Activated naive CD4-positive, alpha-beta T cell treated with anti-CD3 and anti-CD28 coated beads, Interleukin-2, amount 50 U/mL, for 16 hours (primary cell): Measurements from ENCODE around the gene SUSD6.
"Not testable (repeated sequence)": the region's sequence is repeated elsewhere in the genome, so short reads cannot be mapped to it uniquely, and the experiment has no call there.

Experiments used
- DNase-seq: peaks from one replicate; pipeline ENCODE4 v3.0.0-alpha.2; 2020

Gene SUSD6

DNA sequence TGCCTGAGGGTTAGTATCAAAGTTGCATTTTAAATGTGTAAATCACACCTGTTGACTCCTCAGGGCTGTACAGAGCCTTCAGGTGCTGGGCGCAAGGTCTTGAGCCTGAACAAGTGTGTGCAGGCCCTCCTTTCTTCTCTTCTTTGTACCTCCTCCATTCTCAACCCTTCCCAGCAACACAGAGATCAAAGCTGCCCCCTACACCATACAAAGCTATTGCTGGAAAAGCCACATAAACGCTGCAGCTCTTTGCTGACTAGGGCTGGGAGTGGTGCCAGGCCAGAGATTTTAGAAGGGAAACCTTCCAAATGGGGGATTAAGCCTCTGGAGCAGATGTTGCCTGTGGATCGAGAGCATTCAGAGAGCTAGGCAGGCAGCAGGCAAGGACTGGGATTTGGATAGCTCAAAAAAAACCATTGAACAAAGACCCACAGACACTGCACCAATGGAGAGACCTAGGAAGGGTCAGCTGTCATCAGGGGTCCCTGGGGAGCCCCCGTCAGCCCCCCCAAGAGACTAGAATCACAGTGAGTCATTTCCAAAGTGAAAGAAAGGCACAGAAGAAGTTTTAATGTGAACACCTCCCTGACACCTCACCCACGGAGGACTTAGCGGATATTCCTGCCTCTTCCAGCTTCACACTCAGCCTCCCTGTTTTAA, 18.2 kb upstream of the SUSD6 start:
- no peak for DNase-seq

DNA sequence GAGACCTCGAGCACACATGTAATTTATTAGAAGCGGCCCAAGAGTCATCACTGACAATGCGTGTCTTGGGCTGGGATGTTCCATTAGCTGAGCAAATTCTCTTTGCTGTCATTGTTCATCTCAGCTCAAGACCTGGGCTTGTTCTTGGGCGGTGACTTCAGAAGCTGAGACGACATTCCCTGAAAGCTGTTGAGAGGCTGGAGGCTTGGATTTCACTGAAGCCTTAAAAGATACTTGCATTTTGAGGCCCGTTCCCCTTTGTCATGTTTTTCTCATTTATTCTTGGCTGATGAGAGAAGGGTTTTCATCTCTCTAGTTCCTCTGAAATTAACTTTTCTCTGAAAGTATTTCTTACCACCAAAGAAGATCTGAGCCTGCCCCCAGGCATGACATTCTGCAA, 16.6 kb upstream of the SUSD6 start:
- DNase-seq: no peak

DNA sequence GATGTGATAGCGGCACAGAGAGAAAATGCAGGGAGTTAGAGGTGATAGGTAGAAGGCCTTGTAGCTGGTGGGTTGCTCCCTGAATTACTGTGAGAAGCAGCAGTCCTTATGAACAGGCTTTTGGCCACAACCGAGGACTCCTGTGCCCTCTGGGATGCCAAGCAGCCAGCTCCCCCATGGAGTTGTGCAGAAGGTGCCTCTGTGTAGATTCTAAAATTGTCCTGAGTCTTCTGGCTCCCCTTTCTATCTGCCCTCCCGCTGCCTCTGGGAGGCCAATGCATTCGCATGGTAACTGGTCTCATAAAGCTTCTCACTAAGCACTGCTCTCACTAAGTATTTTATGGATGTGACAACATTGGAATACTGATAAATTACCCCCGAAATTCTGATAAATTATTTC, 16.1 kb upstream of the SUSD6 start:
- DNase-seq: no peak

DNA sequence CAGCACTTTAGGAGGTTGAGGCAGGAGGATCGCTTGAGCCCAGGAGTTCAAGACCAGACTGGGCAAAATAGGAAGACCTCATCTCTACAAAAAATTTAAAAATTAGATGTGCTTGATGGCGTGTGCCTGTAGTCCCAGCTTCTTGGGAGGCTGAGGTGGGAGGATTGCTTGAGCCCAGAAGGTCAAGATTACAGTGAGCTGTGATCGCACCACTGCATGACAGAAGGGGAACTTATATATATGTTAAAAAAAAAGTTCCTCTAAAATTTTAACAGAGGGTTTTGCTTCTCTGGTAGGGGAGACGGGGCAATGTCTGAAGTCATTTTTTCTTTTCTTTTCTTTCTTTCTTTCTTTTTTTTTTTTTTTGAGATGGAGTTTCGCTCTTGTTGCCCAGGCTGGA, 12.0 kb upstream of the SUSD6 start:
- not testable (repeated sequence) for DNase-seq

DNA sequence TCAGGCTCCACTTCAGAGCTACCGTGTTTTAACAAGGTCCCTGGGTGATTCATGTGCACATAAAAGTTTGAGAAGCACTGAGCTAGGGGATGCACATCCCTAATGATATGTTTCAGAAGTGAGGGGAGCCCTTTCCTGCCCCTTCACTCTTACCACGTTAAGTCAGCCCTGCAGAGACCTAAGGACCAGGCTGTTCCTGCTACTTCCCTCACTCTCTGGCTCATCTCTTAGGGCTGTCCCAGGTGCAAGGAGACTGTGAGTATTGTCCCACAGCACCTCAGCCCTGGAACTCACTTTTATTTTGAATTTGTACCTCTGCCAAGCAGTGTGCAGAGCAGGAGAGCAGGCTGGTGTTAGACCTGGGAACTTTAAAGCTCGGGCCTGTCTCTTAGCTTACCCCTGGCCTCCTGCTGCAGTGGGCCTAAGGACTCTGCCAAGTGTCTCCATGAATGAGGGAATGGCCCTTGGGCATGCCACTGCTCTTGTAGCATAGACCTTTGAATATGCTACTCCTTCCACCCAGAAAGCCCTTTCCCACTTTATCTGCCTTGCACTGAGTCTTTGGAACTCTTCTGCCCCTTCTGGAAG, 11.0 kb upstream of the SUSD6 start:
- DNase-seq: no peak

DNA sequence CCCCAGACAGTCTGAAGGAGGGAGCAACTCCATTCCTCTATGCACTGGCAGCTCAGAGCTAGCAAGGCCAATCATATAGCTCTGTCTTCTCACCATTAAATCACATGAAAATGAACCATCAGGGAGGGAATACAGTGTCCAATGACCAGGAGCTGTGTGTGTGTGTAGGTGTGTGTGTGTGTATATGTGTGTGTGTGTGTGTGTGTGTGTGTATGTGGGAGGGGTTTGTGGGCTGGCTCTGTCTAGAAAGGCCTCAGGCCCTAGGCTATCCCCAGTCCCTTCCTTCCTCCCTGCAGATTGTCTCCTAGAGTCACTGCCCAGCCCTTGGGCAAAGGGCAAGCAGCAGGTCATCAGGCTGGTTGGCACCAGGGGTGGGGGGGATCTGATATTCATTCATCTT, 5.7 kb upstream of the SUSD6 start:
- DNase-seq: no peak

DNA sequence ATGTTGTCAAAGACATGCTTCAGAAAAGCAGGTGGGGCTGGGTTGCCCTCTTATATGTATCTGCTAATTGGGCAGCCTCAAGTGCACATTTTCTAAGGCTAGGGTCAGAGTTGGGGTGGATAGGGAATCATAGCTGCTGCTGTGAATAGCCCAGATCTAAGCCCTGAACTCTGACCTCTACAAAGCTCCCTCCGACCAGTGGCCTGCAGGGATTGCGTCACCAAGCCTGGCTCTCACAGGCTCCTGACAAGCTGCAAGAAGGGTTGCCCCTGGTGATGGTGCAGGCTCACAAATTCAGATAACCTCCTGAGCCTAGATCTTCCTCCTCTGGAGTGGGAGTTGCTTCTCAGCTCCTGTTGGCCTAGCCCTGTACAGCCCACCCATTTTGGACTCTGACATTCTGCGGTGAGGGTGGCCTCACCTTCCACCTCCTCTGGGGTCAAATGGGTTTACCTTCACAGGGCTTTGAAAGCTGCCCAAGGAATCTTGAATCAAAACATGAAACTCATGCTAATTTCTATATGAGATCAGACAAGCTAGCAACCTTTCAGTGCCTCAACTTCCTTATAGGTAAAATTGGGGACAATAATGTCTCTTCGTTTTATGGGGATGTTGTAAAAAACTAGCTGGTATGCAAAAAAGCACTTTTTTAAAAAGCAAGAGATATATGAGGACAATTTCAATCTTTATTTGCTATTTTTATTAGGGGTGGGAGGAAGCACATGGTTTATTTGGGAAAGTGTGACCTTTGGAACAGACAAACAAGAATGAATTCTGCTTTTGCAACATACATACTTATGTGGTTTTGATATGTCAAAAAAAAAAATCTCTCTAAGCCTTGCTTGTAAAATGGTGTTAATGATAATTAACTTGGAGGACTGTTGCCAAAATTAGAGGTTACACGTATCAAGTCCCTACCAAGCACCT, 4.9 kb upstream of the SUSD6 start:
- DNase-seq: no peak

DNA sequence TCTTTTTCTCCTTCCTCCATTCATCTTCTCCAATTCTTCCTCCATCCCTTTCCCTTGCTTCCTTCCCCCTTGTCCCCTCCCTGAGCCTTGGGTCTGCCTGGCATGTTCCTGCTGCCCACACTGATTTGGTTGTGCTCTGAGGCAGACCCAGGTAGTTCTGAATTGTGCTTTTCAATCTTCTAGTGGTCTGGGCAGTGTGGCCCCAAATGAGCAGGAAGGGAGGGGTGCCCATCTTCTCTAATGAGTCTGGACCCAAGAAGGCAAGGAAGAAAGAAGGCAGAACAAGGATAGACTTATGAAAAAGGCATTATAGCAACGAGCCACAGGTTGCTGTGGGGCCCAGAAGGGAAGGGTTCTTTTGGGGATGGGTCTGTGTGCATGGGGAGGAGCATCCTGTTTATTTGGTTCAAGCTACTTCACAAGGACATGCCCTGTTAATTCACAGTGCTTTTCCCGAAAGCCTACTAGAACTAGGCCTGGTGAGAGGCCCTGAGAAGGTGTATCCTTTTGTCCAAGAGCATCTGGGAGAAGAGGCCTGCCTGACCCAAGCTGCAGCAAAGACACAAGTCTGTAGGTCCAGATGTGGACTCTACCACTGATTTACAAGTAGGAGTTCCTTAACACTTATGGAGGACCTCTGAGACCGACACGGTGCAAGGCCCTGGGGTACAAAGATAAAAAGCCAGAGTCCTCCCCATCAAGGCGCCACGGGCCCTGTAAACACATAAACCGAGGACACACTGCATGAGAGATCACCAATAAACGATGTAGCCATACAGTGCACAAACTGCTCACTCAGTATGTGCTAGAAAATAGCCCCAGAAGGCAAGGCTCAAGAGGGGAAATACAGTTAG, 1.1 kb upstream of the SUSD6 start:
- DNase-seq: no peak

DNA sequence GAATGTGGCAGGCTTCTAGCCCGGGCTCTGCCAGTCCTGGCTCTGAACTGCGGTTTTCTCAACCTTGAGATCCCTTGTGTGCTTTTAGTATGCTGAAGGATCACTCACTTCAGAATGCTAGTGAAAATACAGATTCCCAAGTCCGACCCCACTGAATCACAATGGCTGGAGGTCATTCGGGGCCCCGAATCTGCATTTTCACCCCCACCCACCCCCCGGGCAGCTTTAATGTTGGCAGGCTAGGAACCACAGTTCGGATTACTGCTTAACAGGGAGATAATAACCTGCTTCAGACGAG, 573 bp upstream of the SUSD6 start:
- no peak for DNase-seq

DNA sequence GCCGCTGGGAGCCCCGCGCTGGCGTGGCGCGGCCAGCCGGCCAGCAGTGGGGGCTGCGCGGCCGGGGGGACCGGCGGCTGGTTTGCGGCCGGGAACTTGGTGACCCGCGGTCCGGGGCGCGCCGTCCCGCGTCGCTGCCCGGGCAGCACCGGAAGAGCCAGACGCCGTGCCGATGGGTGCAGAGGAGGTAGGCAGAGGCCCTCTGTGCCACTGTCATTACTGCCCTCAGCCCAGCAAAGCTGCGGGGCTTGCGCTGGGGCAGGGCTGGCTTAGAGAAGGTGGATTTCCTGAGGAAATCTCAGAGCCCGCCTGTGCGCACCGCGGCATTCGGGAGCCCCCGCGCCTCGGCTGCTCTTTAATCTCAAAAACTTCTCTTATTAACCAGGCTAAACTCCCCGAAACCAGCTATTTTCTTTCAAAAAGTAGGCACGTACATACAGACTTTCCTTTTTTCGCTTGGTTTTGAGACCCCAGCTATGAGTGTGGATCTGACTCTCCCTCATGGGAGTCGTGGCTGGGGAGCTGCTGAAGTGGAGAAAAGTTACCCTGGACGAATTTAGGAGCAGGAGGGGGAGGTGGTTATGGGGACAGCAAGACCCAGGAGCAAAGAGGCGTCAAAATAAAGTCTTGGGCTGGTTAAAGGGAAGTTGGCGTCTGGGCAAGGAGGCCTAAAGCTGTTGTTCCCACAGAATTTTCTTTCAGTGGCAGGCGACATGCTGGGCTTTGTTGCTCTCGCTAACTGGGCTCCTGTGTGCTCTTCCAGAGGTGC, 802 bp downstream of the SUSD6 start:
- peak; percentile 48 for DNase-seq

DNA sequence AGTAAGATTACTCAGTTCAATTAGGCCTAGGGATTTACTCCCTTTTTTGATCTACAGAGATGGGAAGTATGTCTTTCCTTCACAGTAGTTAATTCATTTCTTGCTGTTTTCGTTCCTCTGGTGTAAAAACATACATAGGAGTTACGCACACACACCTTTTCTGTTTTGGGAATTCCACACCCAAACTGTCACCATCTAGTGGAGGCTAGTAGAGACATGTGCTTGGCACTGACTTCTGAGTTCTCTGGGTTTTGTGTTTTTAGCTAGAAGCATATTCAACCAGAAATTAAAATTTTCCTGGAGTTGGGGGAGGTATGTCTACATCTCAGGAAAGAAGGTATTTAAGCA, 1.4 kb downstream of the SUSD6 start:
- no peak for DNase-seq

DNA sequence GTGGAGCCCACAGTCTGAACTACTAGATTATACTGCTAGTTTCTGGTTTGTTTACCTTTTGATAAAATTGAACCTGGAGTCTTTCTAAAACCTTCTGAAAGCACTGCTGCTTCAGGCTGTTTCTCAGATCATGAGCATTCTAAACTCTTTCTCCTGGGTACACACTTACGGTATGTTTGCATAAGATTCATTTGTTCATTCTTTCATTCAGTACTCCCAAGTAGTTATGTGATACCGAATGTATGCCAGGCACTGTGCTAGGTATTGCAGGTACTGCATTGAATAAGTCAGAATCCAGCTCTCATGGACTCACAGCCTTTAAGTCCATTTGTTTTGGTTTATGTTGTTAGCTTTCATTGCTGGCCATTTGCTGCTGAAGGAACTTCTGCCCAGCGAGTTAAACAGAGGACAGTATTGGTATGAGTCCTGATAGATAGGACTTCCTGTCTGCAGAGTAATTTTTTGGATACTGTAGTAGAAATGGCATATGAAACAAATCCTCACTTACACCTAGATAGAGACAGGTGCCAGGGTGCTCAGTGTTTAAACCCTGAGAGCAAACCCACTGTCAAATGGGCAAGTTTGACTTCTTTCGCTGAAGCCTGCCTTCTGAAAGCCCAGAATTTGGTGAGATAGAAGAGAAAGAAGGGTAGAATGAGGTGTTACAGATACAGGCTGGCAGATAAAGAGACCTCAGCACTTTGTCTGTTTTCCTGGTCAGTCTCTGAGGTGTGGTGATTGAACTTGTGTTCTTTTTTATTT, 2.1 kb downstream of the SUSD6 start:
- DNase-seq: no peak

DNA sequence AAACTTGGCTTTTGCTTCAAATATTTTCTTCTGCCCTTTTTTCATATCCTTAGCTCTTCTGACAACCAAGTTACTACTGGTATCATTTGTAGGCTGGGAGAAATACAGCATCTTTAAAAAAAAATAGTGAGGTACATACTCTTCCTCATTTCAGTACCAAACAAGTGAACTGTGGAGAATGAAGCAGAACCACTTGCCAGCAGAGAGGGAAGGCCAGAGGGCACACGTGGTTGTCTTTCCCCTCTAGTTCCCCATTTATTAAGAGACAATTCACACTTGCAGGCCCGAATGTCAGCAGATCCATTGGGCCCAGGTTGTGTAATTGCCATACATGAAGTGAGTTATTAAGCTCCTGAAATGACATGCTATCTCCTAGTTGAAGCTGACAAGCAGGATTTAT, 3.2 kb downstream of the SUSD6 start:
- no peak for DNase-seq

DNA sequence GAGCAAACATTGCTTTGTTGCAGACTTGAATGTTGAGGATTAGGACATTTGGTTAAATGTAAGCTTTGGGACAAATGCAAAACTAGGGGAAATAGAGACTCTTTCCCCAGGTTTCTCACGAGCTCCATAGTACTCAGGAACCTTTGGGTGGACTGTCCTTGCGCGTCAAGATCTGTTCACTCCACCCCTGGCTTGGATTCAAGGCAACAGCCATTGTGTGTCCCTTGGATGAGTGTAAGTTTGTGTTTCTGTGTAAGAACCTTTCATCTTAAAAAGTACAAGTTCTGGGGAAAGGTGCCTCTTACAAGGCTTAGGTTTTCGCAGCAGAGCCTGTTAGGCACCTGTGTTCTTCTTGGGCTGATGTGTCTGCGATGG, 3.7 kb downstream of the SUSD6 start:
- no peak for DNase-seq

DNA sequence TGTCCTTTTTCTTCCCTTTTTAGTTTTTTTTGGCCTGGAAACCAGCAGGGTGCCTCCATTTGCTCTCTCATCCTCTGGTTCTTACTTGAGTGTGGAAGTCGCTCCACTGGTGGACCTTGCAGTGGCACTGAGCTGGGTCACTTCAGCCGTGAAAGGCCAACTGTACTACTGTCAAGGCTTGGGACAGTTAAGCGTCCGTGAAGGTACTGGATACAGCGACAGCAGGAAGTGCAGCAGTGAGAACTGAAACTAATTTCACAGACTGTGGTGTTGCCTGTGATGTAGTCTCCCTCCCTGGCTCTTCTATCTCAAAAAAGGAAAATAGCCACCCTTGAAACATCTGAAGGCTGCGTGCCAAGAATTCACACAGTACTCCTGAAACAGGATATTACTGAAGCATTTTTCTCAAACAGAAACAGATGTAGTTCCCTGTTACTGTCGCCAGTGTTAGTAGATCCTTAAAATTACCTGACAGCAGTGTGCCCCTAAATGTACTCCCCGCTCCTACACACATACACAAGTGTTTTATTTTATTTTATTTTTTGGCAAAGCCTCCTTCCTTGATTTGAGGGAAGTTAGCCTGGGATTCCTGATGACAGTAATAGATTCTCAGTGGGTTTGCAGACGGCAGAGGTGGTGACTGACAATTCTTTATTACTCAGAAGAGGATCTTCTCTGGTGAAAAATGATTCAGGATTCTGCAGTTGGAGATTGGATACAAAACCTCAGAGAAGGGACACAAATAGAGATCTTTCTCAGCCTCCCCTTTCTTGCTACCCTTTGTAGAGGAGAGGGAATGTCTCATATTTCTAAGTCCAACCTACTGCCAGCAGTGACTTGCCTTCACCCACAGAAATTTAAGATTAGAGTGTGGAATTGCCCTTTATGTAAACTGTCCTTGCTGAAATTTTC, 4.4 kb downstream of the SUSD6 start:
- DNase-seq: no peak

DNA sequence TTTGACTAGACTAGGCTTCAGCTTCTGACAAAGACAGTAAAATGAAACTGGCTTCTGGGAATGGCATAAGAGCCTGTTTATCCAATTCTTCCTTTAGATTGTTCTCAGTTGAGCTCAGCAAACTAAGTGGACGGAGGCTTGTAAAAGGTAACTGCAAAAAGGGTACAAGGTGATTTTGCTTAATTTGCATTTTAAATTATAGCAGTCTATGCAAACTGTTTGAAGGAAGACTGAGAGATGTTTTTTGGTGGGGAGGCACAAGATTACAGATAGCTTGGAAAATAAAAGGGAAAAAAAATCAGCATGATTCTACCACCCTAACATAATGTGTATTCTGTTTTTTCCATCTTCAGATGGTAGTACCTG, 5.0 kb downstream of the SUSD6 start:
- no peak for DNase-seq

DNA sequence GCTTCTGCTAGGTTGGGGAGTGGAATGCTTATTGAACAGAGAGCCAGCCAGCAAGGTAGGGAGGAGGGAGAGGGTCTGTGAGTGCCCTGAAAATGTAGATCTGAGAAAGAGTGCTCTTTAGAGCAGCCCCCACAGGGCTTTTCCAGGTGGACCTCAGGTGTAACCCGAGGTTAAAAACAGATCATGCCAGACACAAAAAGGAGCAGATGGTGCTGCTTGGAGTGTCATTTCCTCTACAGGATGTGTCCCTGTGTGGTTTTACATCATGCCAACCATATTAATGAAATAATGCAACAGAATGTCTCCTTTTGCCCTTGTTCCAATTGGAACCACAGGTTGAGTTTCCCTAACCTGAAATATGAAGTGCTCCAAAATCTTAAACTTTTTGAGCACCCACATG, 6.4 kb downstream of the SUSD6 start:
- no peak for DNase-seq

DNA sequence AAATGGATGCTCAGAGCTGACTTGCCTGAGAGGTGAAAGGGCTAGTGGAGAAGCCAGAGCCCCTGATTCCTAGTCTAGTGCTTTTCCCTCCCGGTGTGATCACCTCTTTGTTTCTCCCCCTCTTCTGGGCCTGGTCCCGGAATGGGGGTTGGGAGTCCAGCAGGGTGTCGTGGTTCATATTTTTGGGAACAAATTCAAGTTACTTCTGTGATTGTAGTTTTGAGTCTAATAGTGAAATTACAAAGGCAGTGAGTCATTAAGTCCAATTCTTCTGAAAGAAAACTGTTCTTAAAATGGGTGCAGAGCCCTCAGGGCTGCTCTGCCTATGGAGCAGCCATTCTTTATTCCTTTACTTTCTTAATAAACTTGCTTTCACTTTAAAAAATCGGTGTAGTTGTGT, 7.6 kb downstream of the SUSD6 start:
- no peak for DNase-seq

DNA sequence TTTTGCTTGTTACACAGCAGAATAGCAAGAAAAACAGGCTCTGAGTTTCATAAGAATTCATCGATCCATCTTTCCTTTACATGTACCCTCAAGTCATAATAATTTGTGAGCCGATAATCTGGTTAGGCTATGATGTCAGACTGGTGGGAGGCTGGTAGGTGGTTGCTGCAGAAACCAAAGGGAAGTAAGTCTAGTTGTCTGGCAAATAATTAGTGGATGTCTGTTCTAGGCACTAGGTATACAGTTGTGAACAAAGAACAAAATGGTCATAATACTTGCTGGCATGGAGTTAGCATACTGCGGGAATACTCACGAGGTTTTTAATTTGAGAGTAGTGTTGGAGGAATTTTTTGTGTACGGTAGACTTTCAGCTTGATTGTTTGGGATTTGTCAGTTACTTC, 8.8 kb downstream of the SUSD6 start:
- no peak for DNase-seq

DNA sequence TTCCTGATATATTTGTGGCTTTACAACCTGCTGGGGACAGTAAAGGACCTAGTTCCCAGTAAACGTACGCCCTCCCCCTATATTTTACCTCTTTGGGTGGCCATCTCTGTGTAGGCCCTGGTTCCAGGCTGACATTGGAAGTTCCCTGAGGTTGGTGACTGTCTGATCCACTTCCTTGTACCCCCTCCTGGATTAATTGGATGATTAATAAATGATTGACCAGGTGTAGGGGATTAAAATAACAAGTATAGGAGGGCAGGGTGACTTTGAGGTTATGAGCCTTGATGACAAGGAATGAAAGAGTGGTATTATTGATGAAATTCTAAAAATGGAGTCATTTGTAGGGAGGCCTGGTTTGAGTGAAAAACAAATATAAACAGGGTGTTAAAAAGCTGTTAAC, 9.6 kb downstream of the SUSD6 start:
- DNase-seq: no peak

DNA sequence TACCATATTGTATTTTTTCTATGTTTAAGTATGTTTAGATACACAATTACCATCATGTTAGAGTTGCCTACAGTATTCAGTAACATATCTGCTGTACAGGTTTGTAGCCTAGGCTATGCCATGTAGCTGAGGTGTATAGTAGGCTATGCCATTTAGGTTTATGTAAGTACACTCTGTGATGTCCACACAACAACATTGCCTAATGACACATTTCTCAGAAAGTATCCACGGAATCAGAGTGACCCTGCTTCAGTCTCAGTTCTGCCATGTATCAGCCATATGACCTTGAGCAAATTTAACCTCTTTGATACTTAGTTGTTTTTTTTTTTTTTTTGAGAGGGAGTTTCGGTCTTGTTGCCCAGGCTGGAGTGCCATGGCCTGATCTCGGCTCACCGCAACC, 12.7 kb downstream of the SUSD6 start:
- no peak for DNase-seq
